WTC11 (cell line): Measurements from ENCODE around the gene GRIN2C. TPM values are rescaled to one million over a fixed set of nuclear protein-coding genes. Genes with fewer than 3 reads are reported as not detected.

ENCODE experiments used
- ATAC-seq: fragments of 200-7000 bp; cut with Tn5 transposase; 2 replicates; pipeline ENCODE4 v1.10.0; 2021; ENCODE audit warnings: mild to moderate bottlenecking, moderate library complexity
- CTCF ChIA-PET: fragments of 300-600 bp; sonication (Branson Sonifier 250); formaldehyde crosslinking; loops from one replicate; lab custom pipeline; 2021; ENCODE audit warnings: antibody characterized with exemption; lab: Charles Lee
- POLR2A ChIA-PET: fragments of 350-600 bp; sonication (Branson Sonifier 250); formaldehyde crosslinking; loops from one replicate; lab custom pipeline; 2021; ENCODE audit warnings: antibody characterized with exemption; lab: Charles Lee
- DNase-seq: peaks from one replicate; pipeline ENCODE4 v3.0.0; 2021; ENCODE audit warnings: low spot score
- H3K27ac Mint-ChIP-seq: 2 replicates; pipeline ENCODE4 v1.8.0; 2021; ENCODE audit warnings: mixed read lengths
- H3K27me3 Mint-ChIP-seq: 2 replicates; pipeline ENCODE4 v1.8.0; 2021; ENCODE audit warnings: low read depth, mild to moderate bottlenecking, moderate library complexity, mixed read lengths
- H3K36me3 Mint-ChIP-seq: 2 replicates; pipeline ENCODE4 v1.8.0; 2021; ENCODE audit warnings: mixed read lengths
- H3K4me1 Mint-ChIP-seq: 2 replicates; pipeline ENCODE4 v1.8.0; 2022; ENCODE audit warnings: mixed read lengths
- H3K4me3 Mint-ChIP-seq: 2 replicates; pipeline ENCODE4 v1.8.0; 2021; ENCODE audit warnings: mild to moderate bottlenecking, moderate library complexity, mixed read lengths
- H3K9me3 Mint-ChIP-seq: 2 replicates; pipeline ENCODE4 v1.8.0; 2021; ENCODE audit warnings: mixed read lengths
- CDX4 ChIP-seq: fragments of 250-450 bp; sonication (Bioruptor Pico); IDR thresholded peaks from 2 replicates; pipeline ENCODE4 v1.9.0; 2021; ENCODE audit warnings: moderate library complexity, mild to moderate bottlenecking, inconsistent platforms, borderline replicate concordance
- CREB1 ChIP-seq: sonication (generic); formaldehyde crosslinking; IDR thresholded peaks from 2 replicates; pipeline ENCODE4 v1.8.0; 2023; ENCODE audit warnings: mild to moderate bottlenecking, missing genetic modification reagents
- ESRRA ChIP-seq: sonication (generic); formaldehyde crosslinking; IDR thresholded peaks from 2 replicates; pipeline ENCODE4 v1.8.1; 2022; ENCODE audit warnings: mild to moderate bottlenecking, missing genetic modification reagents, borderline replicate concordance
- FOXJ3 ChIP-seq: sonication (generic); formaldehyde crosslinking; IDR thresholded peaks from 2 replicates; pipeline ENCODE4 v1.9.0; 2021; ENCODE audit warnings: missing genetic modification reagents, mild to moderate bottlenecking, borderline replicate concordance
- NFE2L1 ChIP-seq: sonication (generic); formaldehyde crosslinking; IDR thresholded peaks from 2 replicates; pipeline ENCODE4 v1.8.1; 2023; ENCODE audit warnings: missing genetic modification reagents
- NR2C2 ChIP-seq: sonication (generic); formaldehyde crosslinking; IDR thresholded peaks from 2 replicates; pipeline ENCODE4 v1.8.0; 2022; ENCODE audit warnings: mild to moderate bottlenecking, missing genetic modification reagents
- PRDM15 ChIP-seq: sonication (generic); formaldehyde crosslinking; IDR thresholded peaks from 2 replicates; pipeline ENCODE4 v1.8.0; 2022; ENCODE audit warnings: missing genetic modification reagents
- SMAD4 ChIP-seq: sonication (generic); formaldehyde crosslinking; IDR thresholded peaks from 2 replicates; pipeline ENCODE4 v1.8.0; 2022; ENCODE audit warnings: mild to moderate bottlenecking, missing genetic modification reagents
- TEAD1 ChIP-seq: sonication (generic); formaldehyde crosslinking; IDR thresholded peaks from 2 replicates; pipeline ENCODE4 v1.8.0; 2022; ENCODE audit warnings: mild to moderate bottlenecking, missing genetic modification reagents
- ZBTB21 ChIP-seq: sonication (generic); formaldehyde crosslinking; IDR thresholded peaks from 2 replicates; pipeline ENCODE4 v1.8.1; 2023; ENCODE audit warnings: mild to moderate bottlenecking, missing genetic modification reagents, borderline replicate concordance
- ZMAT4 ChIP-seq: fragments of 250-450 bp; sonication (Bioruptor Pico); IDR thresholded peaks from 2 replicates; pipeline ENCODE4 v1.9.0; 2021; ENCODE audit warnings: mild to moderate bottlenecking
- ZNF396 ChIP-seq: fragments of 250-450 bp; sonication (Bioruptor Pico); IDR thresholded peaks from 2 replicates; pipeline ENCODE4 v1.8.0; 2021; ENCODE audit warnings: mild to moderate bottlenecking, moderate library complexity, borderline replicate concordance
- total RNA-seq: library from RNA; stranded (reverse); gene quantifications from 3 replicates; pipeline ENCODE4 v1.2.3, GENCODE V29; 2021
- TF ChIP-seq, protein P1 (sequence below): sonication (generic); formaldehyde crosslinking; IDR thresholded peaks from 2 replicates; pipeline ENCODE4 v1.8.0; 2023; ENCODE audit warnings: missing genetic modification reagents
- TF ChIP-seq, protein P2 (sequence below): sonication (generic); formaldehyde crosslinking; IDR thresholded peaks from 2 replicates; pipeline ENCODE4 v1.8.1; 2023; ENCODE audit warnings: mild to moderate bottlenecking, moderate library complexity, missing genetic modification reagents
- TF ChIP-seq, protein P3 (sequence below): sonication (generic); formaldehyde crosslinking; IDR thresholded peaks from 2 replicates; pipeline ENCODE4 v1.8.1; 2023; ENCODE audit warnings: mild to moderate bottlenecking, missing genetic modification reagents, moderate library complexity

The GRIN2C gene
- total RNA-seq, 1 experiment from 2014 or later: 0.31 TPM

GRCh38 chr17:74903034-74903433 lies 43.3 kb upstream of the GRIN2C start (continued):
- TF ChIP-seq PRDM15: no peak

DNA sequence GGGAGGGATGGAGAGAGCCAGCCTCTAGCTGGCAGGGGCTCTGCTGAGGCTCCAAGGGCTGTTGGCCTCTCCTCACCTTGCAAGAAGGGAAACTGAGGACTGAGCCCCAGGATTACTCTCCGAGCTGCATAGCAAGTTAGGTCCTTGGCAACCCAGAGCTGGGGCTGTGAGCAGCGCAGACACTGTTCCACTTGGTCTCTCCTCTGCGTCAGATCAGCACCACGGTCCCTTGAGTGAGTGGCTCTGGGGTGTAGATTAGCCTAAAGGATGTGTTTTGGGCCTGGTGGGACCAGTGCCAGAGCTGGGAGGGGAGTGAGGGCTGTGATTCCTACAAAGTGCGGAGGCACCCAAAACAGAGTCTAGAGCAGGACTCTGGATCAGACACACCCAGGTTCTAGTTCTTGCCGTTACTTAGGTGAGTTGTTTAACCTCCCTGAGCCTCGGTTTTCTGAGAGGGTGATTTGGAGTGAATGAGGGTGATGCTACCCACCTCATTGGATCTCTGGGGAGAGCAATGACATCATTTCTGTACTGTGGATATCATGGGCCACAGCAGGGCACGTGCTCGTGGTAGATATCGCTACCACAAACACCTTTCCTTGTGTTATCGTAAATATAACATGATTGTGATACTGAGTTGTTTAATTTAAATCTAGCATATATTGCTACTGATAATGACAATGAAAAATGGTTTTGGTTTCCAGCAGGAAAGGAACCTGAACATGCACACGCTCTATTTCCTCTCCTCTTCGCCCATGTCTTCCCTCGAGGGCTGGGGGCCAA lies 41.9 kb upstream of the GRIN2C start:
- no peak for DNase-seq
- Mint-ChIP-seq H3K4me3 (no peak overlapping the region), H3K27me3 (peaks cover 15% of the 10 kb centered on the region), H3K27ac (no peak overlapping the region), H3K4me1 (0 out of 2 replicates have a peak, but pooled peaks cover 2% of the 10 kb centered on the region), H3K36me3 (0 out of 2 replicates have a peak, but pooled peaks cover 2% of the 10 kb centered on the region), H3K9me3 (peaks cover 3% of the 10 kb centered on the region)
- no peak for ATAC-seq
- POLR2A ChIA-PET: no interaction called here
- CTCF ChIA-PET: interaction anchor here (1.6 kb wide), 1 partner anchor 59 kb away, joined by 4 read pairs; no protein-coding TSS in a partner anchor
- TF ChIP-seq, protein P1, sequence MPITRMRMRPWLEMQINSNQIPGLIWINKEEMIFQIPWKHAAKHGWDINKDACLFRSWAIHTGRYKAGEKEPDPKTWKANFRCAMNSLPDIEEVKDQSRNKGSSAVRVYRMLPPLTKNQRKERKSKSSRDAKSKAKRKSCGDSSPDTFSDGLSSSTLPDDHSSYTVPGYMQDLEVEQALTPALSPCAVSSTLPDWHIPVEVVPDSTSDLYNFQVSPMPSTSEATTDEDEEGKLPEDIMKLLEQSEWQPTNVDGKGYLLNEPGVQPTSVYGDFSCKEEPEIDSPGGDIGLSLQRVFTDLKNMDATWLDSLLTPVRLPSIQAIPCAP (CRISPR knock-in tag): no peak
- no peak for TF ChIP-seq ESRRA (CRISPR knock-in tag)
- no peak for TF ChIP-seq ZBTB21 (CRISPR knock-in tag)
- TF ChIP-seq NFE2L1 (CRISPR knock-in tag): no peak
- TF ChIP-seq, protein P2, sequence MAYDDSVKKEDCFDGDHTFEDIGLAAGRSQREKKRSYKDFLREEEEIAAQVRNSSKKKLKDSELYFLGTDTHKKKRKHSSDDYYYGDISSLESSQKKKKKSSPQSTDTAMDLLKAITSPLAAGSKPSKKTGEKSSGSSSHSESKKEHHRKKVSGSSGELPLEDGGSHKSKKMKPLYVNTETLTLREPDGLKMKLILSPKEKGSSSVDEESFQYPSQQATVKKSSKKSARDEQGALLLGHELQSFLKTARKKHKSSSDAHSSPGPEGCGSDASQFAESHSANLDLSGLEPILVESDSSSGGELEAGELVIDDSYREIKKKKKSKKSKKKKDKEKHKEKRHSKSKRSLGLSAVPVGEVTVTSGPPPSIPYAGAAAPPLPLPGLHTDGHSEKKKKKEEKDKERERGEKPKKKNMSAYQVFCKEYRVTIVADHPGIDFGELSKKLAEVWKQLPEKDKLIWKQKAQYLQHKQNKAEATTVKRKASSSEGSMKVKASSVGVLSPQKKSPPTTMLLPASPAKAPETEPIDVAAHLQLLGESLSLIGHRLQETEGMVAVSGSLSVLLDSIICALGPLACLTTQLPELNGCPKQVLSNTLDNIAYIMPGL (CRISPR knock-in tag): no peak
- TF ChIP-seq SMAD4 (CRISPR knock-in tag): no peak

DNA sequence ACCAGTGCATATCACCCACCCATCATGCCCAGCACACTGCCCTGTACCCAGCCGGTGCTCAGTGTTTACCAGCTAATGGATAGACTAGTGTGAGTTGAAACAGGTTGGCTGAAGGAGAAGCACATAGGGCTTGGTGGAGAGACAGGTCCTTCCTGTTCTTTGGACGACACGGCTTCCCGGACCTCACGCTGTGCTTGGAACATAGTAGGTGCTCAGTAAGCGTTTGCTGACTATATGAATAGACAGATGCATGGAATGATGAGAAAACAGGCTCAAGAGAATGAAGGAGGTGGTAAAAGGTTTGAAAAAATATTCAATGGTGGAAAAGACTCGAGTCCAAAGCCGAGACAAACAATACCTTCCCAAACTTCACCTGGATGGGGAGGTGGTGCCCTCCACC lies 40.5 kb upstream of the GRIN2C start:
- H3K4me1 Mint-ChIP-seq: 0 out of 2 replicates have a peak, but pooled peaks cover 2% of the 10 kb centered on the region
- ChIA-PET POLR2A (no interaction called here), CTCF (interaction anchor here (0.6 to 2.6 kb wide), 2 partner anchors 23 to 38 kb away, joined by 3 to 15 read pairs; partner anchors contain the start of gene USH1G)
- no peak overlapping the region for H3K4me3 Mint-ChIP-seq
- no peaks in the 10 kb centered on the region for H3K9me3 Mint-ChIP-seq
- DNase-seq: no peak
- peaks cover 28% of the 10 kb centered on the region for H3K27me3 Mint-ChIP-seq
- no peak for ATAC-seq
- TF ChIP-seq PRDM15 (no peak), ZMAT4 (CRISPR knock-in tag) (no peak), CDX4 (CRISPR knock-in tag) (no peak), ZNF396 (no peak), NR2C2 (CRISPR knock-in tag) (no peak), CREB1 (no peak), FOXJ3 (CRISPR knock-in tag) (no peak), TEAD1 (CRISPR knock-in tag) (no peak)
- TF ChIP-seq, protein P3, sequence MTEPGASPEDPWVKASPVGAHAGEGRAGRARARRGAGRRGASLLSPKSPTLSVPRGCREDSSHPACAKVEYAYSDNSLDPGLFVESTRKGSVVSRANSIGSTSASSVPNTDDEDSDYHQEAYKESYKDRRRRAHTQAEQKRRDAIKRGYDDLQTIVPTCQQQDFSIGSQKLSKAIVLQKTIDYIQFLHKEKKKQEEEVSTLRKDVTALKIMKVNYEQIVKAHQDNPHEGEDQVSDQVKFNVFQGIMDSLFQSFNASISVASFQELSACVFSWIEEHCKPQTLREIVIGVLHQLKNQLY: no peak
- TF ChIP-seq, all 79 proteins: peak for 0
- Mint-ChIP-seq H3K27ac (no peak overlapping the region), H3K36me3 (no peaks in the 10 kb centered on the region)
